ENCODE results near the gene SNTB2. TPM values are rescaled to one million over a fixed set of nuclear protein-coding genes. Genes with fewer than 3 reads are reported as not detected.

Gene SNTB2
- total and polyA plus RNA-seq, 7 donors: 2.7 to 19.4 (median 12.6) TPM

GRCh38 chr16:69179328-69180010, 7.5 kb upstream of the SNTB2 start:
- intact Hi-C loops (cut with DNase I): loop anchor here in 1 of 2 donors (10.0 kb wide), 1 partner anchor 95 kb away; no protein-coding TSS in a partner anchor
- DNase-seq (peak; percentile 73 to 75), ATAC-seq (peak; percentile 67 to 90 (median 84))
- H3K9me3 ChIP-seq: no peaks in the 10 kb centered on the region
- no peak overlapping the region for H3K4me3 ChIP-seq
- no peaks in the 10 kb centered on the region for H3K36me3 ChIP-seq (ENCODE audit: insufficient read depth in 1 of 2, low read depth in 1 of 2)
- TF ChIP-seq CTCF (IDR thresholded peaks at IDR 0.05): no peak
- peak overlapping the region; percentile 56 for H3K27ac ChIP-seq
- H3K4me1 ChIP-seq: peaks cover 20% of the 10 kb centered on the region
- whole genome bisulfite sequencing, 3 donors: 5 to 10% (median 6%) methylated on average over 6 of the region's 6 CpGs
- H3K27me3 ChIP-seq (ENCODE audit: insufficient read depth in 3 of 3, low read length in 2 of 3): no peaks in the 10 kb centered on the region

GRCh38 chr16:69180011-69180338, 7.0 kb upstream of the SNTB2 start:
- no peak overlapping the region for H3K4me3 ChIP-seq
- TF ChIP-seq CTCF (IDR thresholded peaks at IDR 0.05): no peak
- H3K27ac ChIP-seq: peak overlapping the region; percentile 56
- no peaks in the 10 kb centered on the region for H3K27me3 ChIP-seq (ENCODE audit: insufficient read depth in 3 of 3, low read length in 2 of 3)
- ATAC-seq (peak in 2 of 4 donors; percentile 3 to 27), DNase-seq (no peak)
- intact Hi-C loops (cut with DNase I): loop anchor here in 1 of 2 donors (10.0 kb wide), 1 partner anchor 95 kb away; no protein-coding TSS in a partner anchor
- no peaks in the 10 kb centered on the region for H3K36me3 ChIP-seq (ENCODE audit: insufficient read depth in 1 of 2, low read depth in 1 of 2)
- no peaks in the 10 kb centered on the region for H3K9me3 ChIP-seq
- peaks cover 20% of the 10 kb centered on the region for H3K4me1 ChIP-seq

GRCh38 chr16:69182730-69183416, 4.1 kb upstream of the SNTB2 start:
- Histone ChIP-seq H3K27ac (peak overlapping the region; percentile 12), H3K4me1 (peaks cover 25% of the 10 kb centered on the region), H3K9me3 (no peaks in the 10 kb centered on the region), H3K36me3 (ENCODE audit: insufficient read depth in 1 of 2, low read depth in 1 of 2) (no peaks in the 10 kb centered on the region), H3K27me3 (ENCODE audit: insufficient read depth in 3 of 3, low read length in 2 of 3) (no peaks in the 10 kb centered on the region), H3K4me3 (no peak overlapping the region)
- 11 to 25% (median 19%) methylated on average over 10 of the region's 10 CpGs for WGBS, 3 donors
- DNase-seq: peak in 1 of 2 donors; percentile 72
- ATAC-seq: no peak
- TF ChIP-seq CTCF (IDR thresholded peaks at IDR 0.05): no peak
- intact Hi-C loops (cut with DNase I): loop anchor here in 1 of 2 donors (10.0 kb wide), 1 partner anchor 92 kb away; no protein-coding TSS in a partner anchor

- H3K27me3 ChIP-seq (ENCODE audit: insufficient read depth in 3 of 3, low read length in 2 of 3): no peaks in the 10 kb centered on the region
- peak; percentile 43 to 71 (median 49) for ATAC-seq
- 0% methylated on average over 51 to 76 of the region's 76 CpGs for WGBS, 3 donors
- intact Hi-C loops (cut with DNase I): loop anchor here (5.0 to 10.0 kb wide), 2 partner anchors 87 to 100 kb away; no protein-coding TSS in a partner anchor
- H3K4me3 ChIP-seq: peak overlapping the region; percentile 82
- no peaks in the 10 kb centered on the region for H3K9me3 ChIP-seq
- peak overlapping the region; percentile 80 for H3K27ac ChIP-seq
- no peak for TF ChIP-seq CTCF (IDR thresholded peaks at IDR 0.05)
- H3K4me1 ChIP-seq: peaks cover 30% of the 10 kb centered on the region
- no peaks in the 10 kb centered on the region for H3K36me3 ChIP-seq (ENCODE audit: insufficient read depth in 1 of 2, low read depth in 1 of 2)
- DNase-seq: peak; percentile 75 to 86
Observed at GRCh38 chr16:69187446-69188235, 677 bp downstream of the SNTB2 start.

Data from psoas muscle (tissue), 8 donors.